Loucy (cell line): ENCODE results near the gene ENDOD1.

Experiments used
- CTCF ChIP-seq: fragments of 200-600 bp; sonication (generic); conservative IDR thresholded peaks from 2 replicates; pipeline ENCODE4 v1.5.1; 2014; ENCODE audit warnings: mild to moderate bottlenecking, antibody characterized with exemption, low read length
- EZH2phosphoT487 ChIP-seq: fragments of 200-600 bp; IDR thresholded peaks from 2 replicates; pipeline ENCODE4 v1.6.1; 2018; ENCODE audit warnings: antibody characterized with exemption, mild to moderate bottlenecking, moderate library complexity, borderline replicate concordance

GRCh38 chr11:95157824-95158223 is 68.2 kb downstream of the ENDOD1 start:
- no peak for TF ChIP-seq CTCF
- TF ChIP-seq EZH2phosphoT487: no peak
